KBM-7 (cell line): ENCODE results near the gene KCNK5.

ENCODE experiments used
- DNase-seq: peaks from one replicate; pipeline ENCODE4 v3.0.0-alpha.2; 2015
- in situ Hi-C: fragments of 300-500 bp; cut with MboI; formaldehyde crosslinking; loops from 2 replicates; pipeline ENCODE4 v1.14.3; 2020; ENCODE audit warnings: low sequenced_read_pairs, low pct_unique_long_range_greater_than_20kb, mixed read lengths

The KCNK5 gene

GRCh38 chr6:39188571-39188970, 40.7 kb downstream of the KCNK5 start:
- in situ Hi-C loops: no loop called here
- DNase-seq: peak; percentile 49

GRCh38 chr6:39188098-39188450, 41.2 kb downstream of the KCNK5 start:
- no peak for DNase-seq
- in situ Hi-C loops: no loop called here

- in situ Hi-C loops: no loop called here
These were observed 44.2 kb downstream of the KCNK5 start for GRCh38 chr6:39184906-39185580.

GRCh38 chr6:39182604-39183003, 46.7 kb downstream of the KCNK5 start:
- no peak for DNase-seq
- in situ Hi-C loops: no loop called here

More at GRCh38 chr6:39184906-39185580, 44.2 kb downstream of the KCNK5 start:
- no peak for DNase-seq

GRCh38 chr6:39181826-39182225, 47.4 kb downstream of the KCNK5 start:
- in situ Hi-C loops: no loop called here
- DNase-seq: no peak

- DNase-seq: no peak
- in situ Hi-C loops: no loop called here
These were observed 47.9 kb downstream of the KCNK5 start for GRCh38 chr6:39181333-39181732.

- DNase-seq: no peak
- in situ Hi-C loops: no loop called here
These were observed 50.5 kb downstream of the KCNK5 start for GRCh38 chr6:39178804-39179203.

GRCh38 chr6:39178235-39178634, 51.0 kb downstream of the KCNK5 start:
- DNase-seq: no peak
- in situ Hi-C loops: no loop called here

- in situ Hi-C loops: no loop called here
- no peak for DNase-seq
These were observed 52.1 kb downstream of the KCNK5 start for GRCh38 chr6:39177130-39177529.

- DNase-seq: peak; percentile 75
- in situ Hi-C loops: no loop called here
These were observed 56.0 kb downstream of the KCNK5 start for GRCh38 chr6:39173270-39173669.

- DNase-seq: no peak
- in situ Hi-C loops: no loop called here
These were observed 56.9 kb downstream of the KCNK5 start for GRCh38 chr6:39172377-39172757.

- in situ Hi-C loops: no loop called here
- DNase-seq: no peak
These were observed 57.5 kb downstream of the KCNK5 start for GRCh38 chr6:39171489-39172376.

- no peak for DNase-seq
- in situ Hi-C loops: no loop called here
These were observed 58.4 kb downstream of the KCNK5 start for GRCh38 chr6:39170860-39171259.

GRCh38 chr6:39170389-39170788, 58.9 kb downstream of the KCNK5 start:
- in situ Hi-C loops: no loop called here
- no peak for DNase-seq

GRCh38 chr6:39169448-39170344, 59.6 kb downstream of the KCNK5 start:
- in situ Hi-C loops: loop anchor here (5.0 kb wide), 1 partner anchor 133 kb away; no protein-coding TSS in a partner anchor
- no peak for DNase-seq

- no peak for DNase-seq
- in situ Hi-C loops: loop anchor here (5.0 kb wide), 1 partner anchor 134 kb away; no protein-coding TSS in a partner anchor
These were observed 61.2 kb downstream of the KCNK5 start for GRCh38 chr6:39167866-39168625.

GRCh38 chr6:39167321-39167720, 62.0 kb downstream of the KCNK5 start:
- DNase-seq: no peak
- in situ Hi-C loops: loop anchor here (5.0 kb wide), 1 partner anchor 135 kb away; no protein-coding TSS in a partner anchor

GRCh38 chr6:39166912-39167290, 62.4 kb downstream of the KCNK5 start:
- DNase-seq: no peak

More at GRCh38 chr6:39166912-39167290, 62.4 kb downstream of the KCNK5 start:
- in situ Hi-C loops: loop anchor here (5.0 kb wide), 1 partner anchor 135 kb away; no protein-coding TSS in a partner anchor
